GM12878 (cell line): Measurements from ENCODE around the gene EFCAB11.

ENCODE experiments used
- CREB1 ChIP-seq: IDR thresholded peaks from 2 replicates; pipeline ENCODE4 v1.6.1; 2012; ENCODE audit warnings: low read depth, mild to moderate bottlenecking, inconsistent platforms
- CREM ChIP-seq: IDR thresholded peaks from 2 replicates; pipeline ENCODE4 v1.6.1; 2014; ENCODE audit warnings: antibody characterized with exemption, low read depth
- EGR1 ChIP-seq, 2 experiments: IDR thresholded peaks; 1 replicate in 1 of 2; 2 replicates in 1 of 2; pipeline ENCODE4 v1.6.1; 2011 to 2012; ENCODE audit warnings: low read depth in 2 of 2, low read length in 2 of 2, borderline replicate concordance in 1 of 2, mild to moderate bottlenecking in 1 of 2, moderate library complexity in 1 of 2
- PAX5 ChIP-seq: IDR thresholded peaks from 2 replicates; pipeline ENCODE4 v1.6.1; 2011; ENCODE audit warnings: low read depth, low read length, borderline replicate concordance
- SIN3A ChIP-seq: IDR thresholded peaks from 2 replicates; pipeline ENCODE4 v1.6.1; 2012; ENCODE audit warnings: low read depth, low read length, improper control_type of control experiment
- SMC3 ChIP-seq: IDR thresholded peaks from 2 replicates; pipeline ENCODE4 v1.6.1; 2011; ENCODE audit warnings: low read length, improper control_type of control experiment, borderline replicate concordance
- SP1 ChIP-seq: IDR thresholded peaks from one replicate; pipeline ENCODE4 v1.6.1; 2011; ENCODE audit warnings: low read depth, low read length
- SREBF2 ChIP-seq: IDR thresholded peaks from 2 replicates; pipeline ENCODE4 v1.6.1; 2012; ENCODE audit warnings: mild to moderate bottlenecking, low read length
- WRNIP1 ChIP-seq: IDR thresholded peaks from 2 replicates; pipeline ENCODE4 v1.6.1; 2011; ENCODE audit warnings: low read depth, low read length, improper control_type of control experiment, borderline replicate concordance
- ZNF274 ChIP-seq: IDR thresholded peaks from one replicate; pipeline ENCODE4 v1.8.0; 2011; ENCODE audit not compliant: insufficient read length, insufficient read depth
- TF ChIP-seq, protein P1 (sequence below), 3 experiments: IDR thresholded peaks in 2 of 3; conservative IDR thresholded peaks in 1 of 3; 2 replicates each; pipeline ENCODE4 v1.5.1; 2011; ENCODE audit warnings: low read depth in 3 of 3, low read length in 3 of 3, mild to moderate bottlenecking in 3 of 3, control low read depth in 2 of 3, moderate library complexity in 2 of 3, inconsistent platforms in 1 of 3, mixed read lengths in 1 of 3; ENCODE audit not compliant: control insufficient read depth in 2 of 3, insufficient read depth in 1 of 3; ENCODE audit errors: extremely low read depth in 1 of 3
- TF ChIP-seq, protein P2 (sequence below): IDR thresholded peaks from 2 replicates; pipeline ENCODE4 v1.6.1; 2011; ENCODE audit warnings: mild to moderate bottlenecking, low read depth, low read length, moderate library complexity; ENCODE audit not compliant: insufficient replicate concordance
- TF ChIP-seq, protein P3 (sequence below): IDR thresholded peaks from 2 replicates; pipeline ENCODE4 v1.6.1; 2012; ENCODE audit warnings: low read depth, low read length, improper control_type of control experiment
- TF ChIP-seq, protein P4 (sequence below): IDR thresholded peaks from 2 replicates; pipeline ENCODE4 v1.6.1; 2011; ENCODE audit warnings: low read depth, mild to moderate bottlenecking, low read length, moderate library complexity, borderline replicate concordance; ENCODE audit errors: extremely low read depth

DNA sequence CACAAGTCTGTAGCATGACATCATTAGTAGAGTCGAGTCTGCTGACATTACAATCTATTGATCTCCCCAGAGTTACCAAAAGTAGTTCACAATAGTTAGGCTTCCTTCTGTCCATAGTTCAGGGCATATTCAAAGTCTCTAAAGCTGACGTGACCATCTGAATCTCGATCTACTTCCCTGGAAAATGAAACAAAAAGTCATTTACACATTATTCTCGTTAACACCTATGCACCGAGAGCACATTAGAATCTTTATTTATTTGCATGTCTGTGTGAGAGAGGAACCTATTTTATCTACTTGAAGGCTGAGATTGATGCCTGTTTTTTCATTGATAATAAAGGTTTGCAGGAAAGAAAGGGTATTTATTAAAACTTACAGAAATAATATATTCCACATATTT lies 157.4 kb downstream of the EFCAB11 start:
- TF ChIP-seq, protein P1, sequence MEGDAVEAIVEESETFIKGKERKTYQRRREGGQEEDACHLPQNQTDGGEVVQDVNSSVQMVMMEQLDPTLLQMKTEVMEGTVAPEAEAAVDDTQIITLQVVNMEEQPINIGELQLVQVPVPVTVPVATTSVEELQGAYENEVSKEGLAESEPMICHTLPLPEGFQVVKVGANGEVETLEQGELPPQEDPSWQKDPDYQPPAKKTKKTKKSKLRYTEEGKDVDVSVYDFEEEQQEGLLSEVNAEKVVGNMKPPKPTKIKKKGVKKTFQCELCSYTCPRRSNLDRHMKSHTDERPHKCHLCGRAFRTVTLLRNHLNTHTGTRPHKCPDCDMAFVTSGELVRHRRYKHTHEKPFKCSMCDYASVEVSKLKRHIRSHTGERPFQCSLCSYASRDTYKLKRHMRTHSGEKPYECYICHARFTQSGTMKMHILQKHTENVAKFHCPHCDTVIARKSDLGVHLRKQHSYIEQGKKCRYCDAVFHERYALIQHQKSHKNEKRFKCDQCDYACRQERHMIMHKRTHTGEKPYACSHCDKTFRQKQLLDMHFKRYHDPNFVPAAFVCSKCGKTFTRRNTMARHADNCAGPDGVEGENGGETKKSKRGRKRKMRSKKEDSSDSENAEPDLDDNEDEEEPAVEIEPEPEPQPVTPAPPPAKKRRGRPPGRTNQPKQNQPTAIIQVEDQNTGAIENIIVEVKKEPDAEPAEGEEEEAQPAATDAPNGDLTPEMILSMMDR (IDR thresholded peaks at IDR 0.05 in 2 of 3, conservative IDR thresholded peaks at IDR 0.05 in 1 of 3; ENCODE audit: control insufficient read depth in 2 of 3, extremely low read depth in 1 of 3, insufficient read depth in 1 of 3, low read depth in 3 of 3, low read length in 3 of 3): no peak
- TF ChIP-seq SP1 (no peak), SREBF2 (no peak), ZNF274 (no peak), CREM (no peak), EGR1 (IDR thresholded peaks at IDR 0.05; ENCODE audit: borderline replicate concordance in 1 of 2, low read depth in 2 of 2, low read length in 2 of 2) (no peak), WRNIP1 (no peak), SIN3A (no peak), PAX5 (no peak), SMC3 (no peak), CREB1 (no peak)
- TF ChIP-seq, protein P2, sequence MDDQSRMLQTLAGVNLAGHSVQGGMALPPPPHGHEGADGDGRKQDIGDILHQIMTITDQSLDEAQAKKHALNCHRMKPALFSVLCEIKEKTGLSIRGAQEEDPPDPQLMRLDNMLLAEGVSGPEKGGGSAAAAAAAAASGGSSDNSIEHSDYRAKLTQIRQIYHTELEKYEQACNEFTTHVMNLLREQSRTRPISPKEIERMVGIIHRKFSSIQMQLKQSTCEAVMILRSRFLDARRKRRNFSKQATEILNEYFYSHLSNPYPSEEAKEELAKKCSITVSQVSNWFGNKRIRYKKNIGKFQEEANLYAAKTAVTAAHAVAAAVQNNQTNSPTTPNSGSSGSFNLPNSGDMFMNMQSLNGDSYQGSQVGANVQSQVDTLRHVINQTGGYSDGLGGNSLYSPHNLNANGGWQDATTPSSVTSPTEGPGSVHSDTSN: no peak
- TF ChIP-seq, protein P3, sequence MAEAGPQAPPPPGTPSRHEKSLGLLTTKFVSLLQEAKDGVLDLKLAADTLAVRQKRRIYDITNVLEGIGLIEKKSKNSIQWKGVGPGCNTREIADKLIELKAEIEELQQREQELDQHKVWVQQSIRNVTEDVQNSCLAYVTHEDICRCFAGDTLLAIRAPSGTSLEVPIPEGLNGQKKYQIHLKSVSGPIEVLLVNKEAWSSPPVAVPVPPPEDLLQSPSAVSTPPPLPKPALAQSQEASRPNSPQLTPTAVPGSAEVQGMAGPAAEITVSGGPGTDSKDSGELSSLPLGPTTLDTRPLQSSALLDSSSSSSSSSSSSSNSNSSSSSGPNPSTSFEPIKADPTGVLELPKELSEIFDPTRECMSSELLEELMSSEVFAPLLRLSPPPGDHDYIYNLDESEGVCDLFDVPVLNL: no peak
- TF ChIP-seq, protein P4, sequence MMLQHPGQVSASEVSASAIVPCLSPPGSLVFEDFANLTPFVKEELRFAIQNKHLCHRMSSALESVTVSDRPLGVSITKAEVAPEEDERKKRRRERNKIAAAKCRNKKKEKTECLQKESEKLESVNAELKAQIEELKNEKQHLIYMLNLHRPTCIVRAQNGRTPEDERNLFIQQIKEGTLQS: no peak
